Psoas muscle (tissue), 8 donors: ENCODE data around the gene CERS1. TPM values are rescaled to one million over a fixed set of nuclear protein-coding genes. Genes with fewer than 3 reads are reported as not detected.

Experiments
- ATAC-seq, 4 donors: fragments of 200-7000 bp; cut with Tn5 transposase; one replicate each; pipeline ENCODE4 v1.9.1; 2020; ENCODE audit warnings: moderate library complexity in 3 of 4, mild to moderate bottlenecking in 2 of 4
- DNase-seq, 2 donors: peaks; one replicate each; pipeline ENCODE4 v3.0.0-alpha.2; 2020
- H3K27ac ChIP-seq: fragments of 200-600 bp; one replicate; pipeline ENCODE4 v1.8.0; 2022
- H3K27me3 ChIP-seq, 3 donors: fragments of 200-600 bp in 1 of 3; one replicate each; pipeline versions ENCODE4 v1.6.1 to v1.8.0; 2013 to 2022; ENCODE audit warnings: low read length in 2 of 3, mild to moderate bottlenecking in 2 of 3, moderate library complexity in 1 of 3; ENCODE audit not compliant: insufficient read depth in 3 of 3
- H3K36me3 ChIP-seq, 2 donors: fragments of 200-600 bp in 1 of 2; one replicate each; pipeline versions ENCODE4 v1.6.1 to v1.8.0; 2013 to 2022; ENCODE audit warnings: low read depth in 1 of 2, mild to moderate bottlenecking in 1 of 2, moderate library complexity in 1 of 2; ENCODE audit not compliant: insufficient read depth in 1 of 2
- H3K4me1 ChIP-seq: fragments of 200-600 bp; one replicate; pipeline ENCODE4 v1.8.0; 2022
- H3K4me3 ChIP-seq: fragments of 200-600 bp; one replicate; pipeline ENCODE4 v1.8.0; 2022; ENCODE audit warnings: mild to moderate bottlenecking
- H3K9me3 ChIP-seq: fragments of 200-600 bp; one replicate; pipeline ENCODE4 v1.8.0; 2022
- CTCF ChIP-seq: fragments of 200-600 bp; IDR thresholded peaks from one replicate; pipeline ENCODE4 v1.8.0; 2022; ENCODE audit warnings: antibody characterized with exemption
- WGBS, 3 donors: extraction: QIAGEN DNeasy Blood & Tissue Kit; methylation state at CpG; one replicate each; pipeline versions ENCODE4 v1.1.6 to v1.1.7; 2013; 5-methylcytosine and 5-hydroxymethylcytosine counted together
- intact Hi-C, 2 donors: fragments of 100-400 bp; cut with DNase I; formaldehyde crosslinking; loops; one replicate each; pipeline versions ENCODE4 v1.11.0 to v1.14.2; 2022
- polyA plus RNA-seq, 3 donors: library from polyadenylated mRNA; stranded (reverse); fragments of 200-250 nt; gene quantifications; one replicate each; pipeline ENCODE4 v1.2.3, GENCODE V29; 2013
- total RNA-seq, 4 donors: library from RNA; stranded (reverse); fragmentation: NEBNext Ultra II Directional in 2 of 4; extraction: Animal tissue kit (Norgen Biotek cat#: 25700) in 2 of 4; gene quantifications; one replicate each; pipeline versions ENCODE4 v1.2.1 to v1.2.4, GENCODE V29; 2021 to 2023
- donor health status: healthy with polysubstance abuse.
- donor health status: DM: no; HTN: no; CAD: no; lungs with moderate emphysema.
- donor health status: Bipolar disorder and iron deficiency.
- donor health status: healthy.
- donor health status: DM: yes; HTN: yes; CAD: no.
- donor health status: DM: no; HTN: no; CAD: no.
- donor health status: DM: no; HTN: no; CAD: no.
- donor health status: DM: yes; HTN: yes; CAD: no.

Gene CERS1
- total and polyA plus RNA-seq, 7 donors, result 2.1 to 6.4 (median 4.5) TPM

DNA sequence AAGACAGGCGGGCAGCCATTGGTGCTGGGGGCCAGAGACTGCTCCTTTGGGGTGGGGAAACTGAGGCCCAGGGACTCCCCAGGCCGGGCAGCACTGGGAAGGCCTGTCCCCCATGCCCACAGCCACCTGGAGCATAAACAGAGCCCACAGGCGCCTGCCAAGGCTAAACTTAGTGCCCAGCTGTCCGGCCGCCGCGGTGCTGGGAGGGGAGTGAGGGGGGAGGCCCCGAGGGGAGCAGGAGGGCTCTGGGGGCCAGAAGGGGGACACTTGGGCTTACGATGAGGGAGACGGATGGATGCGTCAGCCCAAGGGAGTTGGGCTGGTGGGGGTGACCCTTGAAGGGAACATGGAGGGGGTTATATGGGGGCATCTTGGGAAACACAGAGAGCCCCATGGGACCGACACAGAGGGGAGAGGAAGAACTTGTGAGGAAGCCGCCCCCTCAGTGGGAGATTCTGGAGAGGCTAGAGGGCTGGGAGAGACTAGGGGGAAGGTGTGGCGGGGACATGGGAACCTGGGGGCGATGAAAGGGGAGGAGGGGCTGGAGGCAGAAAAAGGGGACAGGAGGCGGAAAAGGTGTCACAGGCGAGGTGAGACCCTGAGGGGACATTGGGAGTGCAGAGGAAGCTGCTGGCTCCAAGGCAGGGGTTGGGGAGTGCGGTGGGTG, 2.2 kb downstream of the CERS1 start:
- H3K36me3 ChIP-seq, result no peaks in the 10 kb centered on the region
- H3K27me3 ChIP-seq, result no peaks in the 10 kb centered on the region
- 17 to 33% (median 28%) methylated on average over 16 to 18 of the region's 18 CpGs for WGBS, 3 donors
- peak; percentile 45 to 72 (median 66) for ATAC-seq
- H3K9me3 ChIP-seq, result no peaks in the 10 kb centered on the region
- no peak for TF ChIP-seq CTCF
- H3K4me3 ChIP-seq, result peak overlapping the region; percentile 66
- peaks cover 14% of the 10 kb centered on the region for H3K4me1 ChIP-seq
- DNase-seq, result no peak
- H3K27ac ChIP-seq, result peak overlapping the region; percentile 54
- intact Hi-C loops, result loop anchor here in 1 of 2 donors (2.0 to 5.0 kb wide), 2 partner anchors 47 to 94 kb away; partner anchors contain the start of gene HOMER3

GRCh38 chr19:18889949-18890745, 5.8 kb downstream of the CERS1 start:
- Histone ChIP-seq H3K27me3 (no peaks in the 10 kb centered on the region), H3K27ac (no peak overlapping the region), H3K4me3 (no peak overlapping the region), H3K9me3 (no peaks in the 10 kb centered on the region), H3K36me3 (no peaks in the 10 kb centered on the region), H3K4me1 (peaks cover 14% of the 10 kb centered on the region)
- DNase-seq (no peak), ATAC-seq (no peak)
- TF ChIP-seq CTCF, result no peak
- intact Hi-C loops, result loop anchor here in 1 of 2 donors (5.0 kb wide), 1 partner anchor 97 kb away; no protein-coding TSS in a partner anchor
- WGBS, 3 donors, result 85 to 91% (median 87%) methylated on average over 10 of the region's 10 CpGs

- no peak for TF ChIP-seq CTCF
- 92 to 93% (median 92%) methylated on average over 4 of the region's 4 CpGs for WGBS, 3 donors
- Histone ChIP-seq H3K36me3 (peaks cover 0 to 6% of the 10 kb centered on the region in 2 donors), H3K4me3 (no peak overlapping the region), H3K27ac (no peak overlapping the region), H3K9me3 (no peaks in the 10 kb centered on the region), H3K27me3 (no peaks in the 10 kb centered on the region), H3K4me1 (no peaks in the 10 kb centered on the region)
- intact Hi-C loops, result no loop called here
- no peak for DNase-seq
- ATAC-seq, result no peak
These were observed 9.0 kb downstream of the CERS1 start for GRCh38 chr19:18886972-18887371.

GRCh38 chr19:18883526-18884304, 12.2 kb downstream of the CERS1 start:
- H3K27ac ChIP-seq, result no peak overlapping the region
- no peaks in the 10 kb centered on the region for H3K27me3 ChIP-seq
- intact Hi-C loops, result no loop called here
- H3K36me3 ChIP-seq, result peaks cover 0 to 13% of the 10 kb centered on the region in 2 donors
- H3K4me3 ChIP-seq, result no peak overlapping the region
- H3K9me3 ChIP-seq, result no peaks in the 10 kb centered on the region
- no peaks in the 10 kb centered on the region for H3K4me1 ChIP-seq
- ATAC-seq, result no peak
- WGBS, 3 donors, result 84 to 88% (median 84%) methylated on average over 29 to 30 of the region's 30 CpGs
- no peak for DNase-seq
- TF ChIP-seq CTCF, result no peak
